Endothelial cell of umbilical vein (primary cell): ENCODE data around the gene ANKEF1. TPM values are rescaled to one million over a fixed set of nuclear protein-coding genes. Genes with fewer than 3 reads are reported as not detected.

Experiments
- BruUV-seq: library from RNA; stranded (reverse); fragments of 400-500 nt; replicated peaks from 2 replicates; lab custom pipeline; 2021; lab: Mats Ljungman, UMichigan
- CTCF ChIA-PET: fragments of 300-600, 350-600 bp; sonication (Branson Sonifier 250); formaldehyde crosslinking; loops from one replicate; lab custom pipeline; 2021; ENCODE audit warnings: antibody characterized with exemption, inconsistent platforms; lab: Charles Lee
- POLR2A ChIA-PET: fragments of 300-600, 350-600 bp; sonication (Branson Sonifier 250); formaldehyde crosslinking; loops from one replicate; lab custom pipeline; 2021; ENCODE audit warnings: antibody characterized with exemption, inconsistent platforms; lab: Charles Lee
- DNase-seq: peaks from one replicate; pipeline ENCODE4 v3.0.0-alpha.2; 2011; ENCODE audit warnings: low read depth, low spot score
- FAIRE-seq: peaks from 2 replicates; lab custom pipeline; 2011; peaks lifted over from hg19 to GRCh38; lab: Jason Lieb, UNC
- H2AFZ ChIP-seq: 2 replicates; pipeline ENCODE4 v1.6.0; 2012; ENCODE audit warnings: low read depth, low read length, control low read depth, inconsistent platforms
- H3K27ac ChIP-seq: 2 replicates; pipeline ENCODE4 v1.5.1; 2011; ENCODE audit warnings: low read depth, mild to moderate bottlenecking, control low read depth, low read length, moderate library complexity; ENCODE audit not compliant: insufficient read depth
- H3K27me3 ChIP-seq, 2 experiments: 2 replicates each; pipeline versions ENCODE4 v1.6.0 to v1.6.1; 2011; ENCODE audit warnings: low read length in 2 of 2, mixed read lengths in 1 of 2; ENCODE audit not compliant: control insufficient read depth in 2 of 2, insufficient read depth in 2 of 2
- H3K36me3 ChIP-seq, 2 experiments: 2 replicates in 1 of 2; 3 replicates in 1 of 2; pipeline ENCODE4 v1.5.1; 2011; ENCODE audit warnings: low read length in 2 of 2, mild to moderate bottlenecking in 1 of 2, moderate library complexity in 1 of 2; ENCODE audit not compliant: control insufficient read depth in 2 of 2, insufficient read depth in 2 of 2; ENCODE audit errors: extremely low read depth in 1 of 2
- H3K4me1 ChIP-seq: 3 replicates; pipeline ENCODE4 v1.5.1; 2011; ENCODE audit warnings: mild to moderate bottlenecking, low read length; ENCODE audit not compliant: control insufficient read depth, insufficient read depth; ENCODE audit errors: extremely low read depth
- H3K4me2 ChIP-seq: 2 replicates; pipeline ENCODE4 v1.6.1; 2011; ENCODE audit warnings: low read length, control low read depth, mixed read lengths; ENCODE audit not compliant: insufficient read depth
- H3K4me3 ChIP-seq, 3 experiments: fragments of 200-600 bp in 1 of 3; sonication (generic), shearing (Covaris generic) in 1 of 3; replicated peaks in 1 of 3; 2 replicates each; pipeline ENCODE4 v1.5.1; 2011 to 2016; ENCODE audit warnings: control low read depth in 3 of 3, low read length in 3 of 3, mild to moderate bottlenecking in 2 of 3, inconsistent platforms in 1 of 3, low read depth in 1 of 3, moderate library complexity in 1 of 3; ENCODE audit not compliant: insufficient read depth in 1 of 3
- H3K79me2 ChIP-seq: 2 replicates; pipeline ENCODE4 v1.6.0; 2012; ENCODE audit warnings: low read length, inconsistent platforms; ENCODE audit not compliant: control insufficient read depth, insufficient read depth
- H3K9ac ChIP-seq: replicated peaks from 2 replicates; pipeline ENCODE3; 2011; ENCODE audit warnings: low read length, control low read depth; ENCODE audit not compliant: insufficient read depth; ENCODE audit errors: extremely low read depth
- H3K9me1 ChIP-seq: replicated peaks from 3 replicates; pipeline ENCODE4 v1.6.0; 2011; ENCODE audit warnings: mild to moderate bottlenecking, low read length; ENCODE audit not compliant: control insufficient read depth, insufficient read depth; ENCODE audit errors: extremely low read depth
- H3K9me3 ChIP-seq: replicated peaks from 2 replicates; pipeline ENCODE4 v1.5.1; 2012; ENCODE audit warnings: low read length, inconsistent platforms; ENCODE audit not compliant: control insufficient read depth, insufficient read depth
- H4K20me1 ChIP-seq: replicated peaks from 2 replicates; pipeline ENCODE3; 2011; ENCODE audit warnings: mild to moderate bottlenecking, low read length; ENCODE audit not compliant: control insufficient read depth, insufficient read depth; ENCODE audit errors: extremely low read depth
- EZH2 ChIP-seq: IDR thresholded peaks from 2 replicates; pipeline ENCODE4 v1.6.1; 2012; ENCODE audit warnings: borderline replicate concordance, low read depth, mild to moderate bottlenecking, moderate library complexity, low read length, inconsistent platforms; ENCODE audit not compliant: severe bottlenecking
- FOS ChIP-seq: IDR thresholded peaks from 2 replicates; pipeline ENCODE4 v1.6.1; 2011; ENCODE audit warnings: mild to moderate bottlenecking, low read length, moderate library complexity, borderline replicate concordance; ENCODE audit not compliant: insufficient read depth
- GATA2 ChIP-seq: IDR thresholded peaks from 2 replicates; pipeline ENCODE4 v1.7.0; 2011; ENCODE audit warnings: low read depth, mild to moderate bottlenecking, moderate library complexity, mixed read lengths, low read length; ENCODE audit not compliant: insufficient read length, insufficient read depth
- JUN ChIP-seq: IDR thresholded peaks from 2 replicates; pipeline ENCODE4 v1.6.1; 2011; ENCODE audit warnings: borderline replicate concordance, low read depth; ENCODE audit not compliant: insufficient read length, insufficient read depth
- MYC ChIP-seq: IDR thresholded peaks from one replicate; pipeline ENCODE4 v1.6.1; 2011; ENCODE audit warnings: mild to moderate bottlenecking, low read depth, low read length
- POLR2A ChIP-seq: IDR thresholded peaks from 2 replicates; pipeline ENCODE4 v1.6.1; 2012; ENCODE audit warnings: low read depth, mild to moderate bottlenecking, control low read depth, low read length
- POLR2AphosphoS5 ChIP-seq: IDR thresholded peaks from 2 replicates; pipeline ENCODE4 v1.6.1; 2012; ENCODE audit warnings: low read depth, mild to moderate bottlenecking, control low read depth, low read length, moderate library complexity; ENCODE audit not compliant: insufficient read depth
- dilution Hi-C: fragments of 300-500 bp; cut with MboI; formaldehyde crosslinking; loops from one replicate; pipeline ENCODE4 v1.15.0; 2019; ENCODE audit warnings: low sequenced_read_pairs; ENCODE audit not compliant: extremely low pct_ligation_motif_present
- intact Hi-C: fragments of 100-400 bp; cut with micrococcal nuclease; formaldehyde crosslinking; loops from one replicate; pipeline ENCODE4 v1.10.0; 2022
- polyA plus RNA-seq, 4 experiments: library from polyadenylated mRNA; depleted of rRNA in 3 of 4; stranded (reverse) in 3 of 4; unstranded in 1 of 4; fragments of >200 nt; gene quantifications; 2 replicates each; pipeline versions ENCODE4 v1.2.1 to v1.2.3, GENCODE V29; 2011 to 2012; ENCODE audit warnings: missing spikeins in 1 of 4
- total RNA-seq: library from RNA; stranded (reverse); gene quantifications from 2 replicates; pipeline ENCODE4 v1.2.3, GENCODE V29; 2021
- TF ChIP-seq, protein P1 (sequence below): IDR thresholded peaks from 2 replicates; pipeline ENCODE4 v1.6.1; 2011; ENCODE audit not compliant: insufficient read depth, insufficient read length
- TF ChIP-seq, protein P2 (sequence below), 2 donors: IDR thresholded peaks; 1 replicate in 1 of 2; 2 replicates in 1 of 2; pipeline ENCODE4 v1.5.1; 2011; ENCODE audit warnings: low read length in 2 of 2, mild to moderate bottlenecking in 2 of 2, moderate library complexity in 2 of 2, control low read depth in 1 of 2, inconsistent platforms in 1 of 2, low read depth in 1 of 2; ENCODE audit not compliant: insufficient read depth in 1 of 2; ENCODE audit errors: extremely low read depth in 1 of 2

Gene ANKEF1
- total and polyA plus RNA-seq, 2 donors (not counting 3 experiments of a cell fraction or from before 2014, with no cell fraction given) = 0.58 to 2.4 TPM

DNA sequence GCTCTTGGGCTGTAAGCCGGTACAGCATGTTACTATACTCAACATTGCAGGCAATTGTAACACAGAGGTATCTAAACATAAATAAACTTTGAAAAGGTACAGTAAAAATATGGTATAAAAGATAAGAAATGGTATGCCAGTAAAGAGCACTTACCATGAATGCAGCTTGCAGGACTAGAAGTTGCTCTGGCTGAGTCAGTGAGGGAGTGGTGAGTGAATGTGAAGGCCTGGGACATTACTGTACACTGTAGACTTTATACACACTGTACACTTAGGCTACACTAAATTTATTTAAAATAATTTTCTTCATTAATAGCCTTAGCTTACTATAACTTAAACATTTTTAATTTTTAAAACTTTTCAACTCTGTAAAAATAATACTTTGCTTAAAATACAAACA is 37.8 kb upstream of the ANKEF1 start:
- no peak overlapping the region for H2AFZ ChIP-seq
- H3K36me3 ChIP-seq = no peaks in the 10 kb centered on the region
- intact Hi-C loops = no loop called here
- H3K79me2 ChIP-seq = no peaks in the 10 kb centered on the region
- no peak overlapping the region for H3K9ac ChIP-seq
- no peak for TF ChIP-seq GATA2
- no peak for TF ChIP-seq MYC
- TF ChIP-seq FOS = no peak
- TF ChIP-seq, protein P1, sequence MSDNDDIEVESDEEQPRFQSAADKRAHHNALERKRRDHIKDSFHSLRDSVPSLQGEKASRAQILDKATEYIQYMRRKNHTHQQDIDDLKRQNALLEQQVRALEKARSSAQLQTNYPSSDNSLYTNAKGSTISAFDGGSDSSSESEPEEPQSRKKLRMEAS = no peak
- no peak for TF ChIP-seq POLR2A
- TF ChIP-seq, protein P2, sequence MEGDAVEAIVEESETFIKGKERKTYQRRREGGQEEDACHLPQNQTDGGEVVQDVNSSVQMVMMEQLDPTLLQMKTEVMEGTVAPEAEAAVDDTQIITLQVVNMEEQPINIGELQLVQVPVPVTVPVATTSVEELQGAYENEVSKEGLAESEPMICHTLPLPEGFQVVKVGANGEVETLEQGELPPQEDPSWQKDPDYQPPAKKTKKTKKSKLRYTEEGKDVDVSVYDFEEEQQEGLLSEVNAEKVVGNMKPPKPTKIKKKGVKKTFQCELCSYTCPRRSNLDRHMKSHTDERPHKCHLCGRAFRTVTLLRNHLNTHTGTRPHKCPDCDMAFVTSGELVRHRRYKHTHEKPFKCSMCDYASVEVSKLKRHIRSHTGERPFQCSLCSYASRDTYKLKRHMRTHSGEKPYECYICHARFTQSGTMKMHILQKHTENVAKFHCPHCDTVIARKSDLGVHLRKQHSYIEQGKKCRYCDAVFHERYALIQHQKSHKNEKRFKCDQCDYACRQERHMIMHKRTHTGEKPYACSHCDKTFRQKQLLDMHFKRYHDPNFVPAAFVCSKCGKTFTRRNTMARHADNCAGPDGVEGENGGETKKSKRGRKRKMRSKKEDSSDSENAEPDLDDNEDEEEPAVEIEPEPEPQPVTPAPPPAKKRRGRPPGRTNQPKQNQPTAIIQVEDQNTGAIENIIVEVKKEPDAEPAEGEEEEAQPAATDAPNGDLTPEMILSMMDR (IDR thresholded peaks at IDR 0.05; ENCODE audit: extremely low read depth in 1 of 2, insufficient read depth in 1 of 2, low read depth in 1 of 2, low read length in 2 of 2) = no peak
- no peak for TF ChIP-seq JUN
- no peak for TF ChIP-seq EZH2
- TF ChIP-seq POLR2AphosphoS5 = no peak
- H3K27me3 ChIP-seq = no peaks in the 10 kb centered on the region
- BruUV-seq = no TSS peak
- no peak overlapping the region for H3K4me3 ChIP-seq
- FAIRE-seq (no peak), DNase-seq (no peak)
- H3K9me1 ChIP-seq = no peaks in the 10 kb centered on the region
- no peak overlapping the region for H3K27ac ChIP-seq
- no peaks in the 10 kb centered on the region for H3K4me1 ChIP-seq
- dilution Hi-C loops = no loop called here
- no peaks in the 10 kb centered on the region for H3K9me3 ChIP-seq
- H3K4me2 ChIP-seq = no peak overlapping the region
- ChIA-PET POLR2A (no interaction called here), CTCF (no interaction called here)
- H4K20me1 ChIP-seq = no peaks in the 10 kb centered on the region
